Measurements from ENCODE around the gene OTOP2. TPM values are rescaled to one million over a fixed set of nuclear protein-coding genes. Genes with fewer than 3 reads are reported as not detected.

The OTOP2 gene
- total and polyA plus RNA-seq, 2 of the 8 experiments (the other 6 are each of a cell fraction or from before 2014, with no cell fraction given), result 0.23 TPM; not detected in 1

GRCh38 chr17:74964988-74965622, 41.0 kb downstream of the OTOP2 start (continued):
- no peak for TF ChIP-seq TBP (IDR thresholded peaks at IDR 0.05; ENCODE audit: low read depth, low read length)
